ENCODE results near the gene TMEM18.

- TF ChIP-seq, protein P1, sequence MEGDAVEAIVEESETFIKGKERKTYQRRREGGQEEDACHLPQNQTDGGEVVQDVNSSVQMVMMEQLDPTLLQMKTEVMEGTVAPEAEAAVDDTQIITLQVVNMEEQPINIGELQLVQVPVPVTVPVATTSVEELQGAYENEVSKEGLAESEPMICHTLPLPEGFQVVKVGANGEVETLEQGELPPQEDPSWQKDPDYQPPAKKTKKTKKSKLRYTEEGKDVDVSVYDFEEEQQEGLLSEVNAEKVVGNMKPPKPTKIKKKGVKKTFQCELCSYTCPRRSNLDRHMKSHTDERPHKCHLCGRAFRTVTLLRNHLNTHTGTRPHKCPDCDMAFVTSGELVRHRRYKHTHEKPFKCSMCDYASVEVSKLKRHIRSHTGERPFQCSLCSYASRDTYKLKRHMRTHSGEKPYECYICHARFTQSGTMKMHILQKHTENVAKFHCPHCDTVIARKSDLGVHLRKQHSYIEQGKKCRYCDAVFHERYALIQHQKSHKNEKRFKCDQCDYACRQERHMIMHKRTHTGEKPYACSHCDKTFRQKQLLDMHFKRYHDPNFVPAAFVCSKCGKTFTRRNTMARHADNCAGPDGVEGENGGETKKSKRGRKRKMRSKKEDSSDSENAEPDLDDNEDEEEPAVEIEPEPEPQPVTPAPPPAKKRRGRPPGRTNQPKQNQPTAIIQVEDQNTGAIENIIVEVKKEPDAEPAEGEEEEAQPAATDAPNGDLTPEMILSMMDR (IDR thresholded peaks at IDR 0.05; ENCODE audit: poor library complexity) = no peak
- TF ChIP-seq EZH2 (IDR thresholded peaks at IDR 0.05; ENCODE audit: borderline replicate concordance) (no peak), EZH2phosphoT487 (IDR thresholded peaks at IDR 0.05; ENCODE audit: low read depth, severe bottlenecking, unreplicated experiment) (no peak)
These were observed 13.6 kb upstream of the TMEM18 start for GRCh38 chr2:690799-691198.

All from hepatocyte (in vitro differentiated cells).